Measurements from ENCODE around the gene MID1. TPM values are rescaled to one million over a fixed set of nuclear protein-coding genes. Genes with fewer than 3 reads are reported as not detected.

Gene MID1
- total RNA-seq, 2 donors from 2014 or later, result 0.15 TPM; not detected in 1

DNA sequence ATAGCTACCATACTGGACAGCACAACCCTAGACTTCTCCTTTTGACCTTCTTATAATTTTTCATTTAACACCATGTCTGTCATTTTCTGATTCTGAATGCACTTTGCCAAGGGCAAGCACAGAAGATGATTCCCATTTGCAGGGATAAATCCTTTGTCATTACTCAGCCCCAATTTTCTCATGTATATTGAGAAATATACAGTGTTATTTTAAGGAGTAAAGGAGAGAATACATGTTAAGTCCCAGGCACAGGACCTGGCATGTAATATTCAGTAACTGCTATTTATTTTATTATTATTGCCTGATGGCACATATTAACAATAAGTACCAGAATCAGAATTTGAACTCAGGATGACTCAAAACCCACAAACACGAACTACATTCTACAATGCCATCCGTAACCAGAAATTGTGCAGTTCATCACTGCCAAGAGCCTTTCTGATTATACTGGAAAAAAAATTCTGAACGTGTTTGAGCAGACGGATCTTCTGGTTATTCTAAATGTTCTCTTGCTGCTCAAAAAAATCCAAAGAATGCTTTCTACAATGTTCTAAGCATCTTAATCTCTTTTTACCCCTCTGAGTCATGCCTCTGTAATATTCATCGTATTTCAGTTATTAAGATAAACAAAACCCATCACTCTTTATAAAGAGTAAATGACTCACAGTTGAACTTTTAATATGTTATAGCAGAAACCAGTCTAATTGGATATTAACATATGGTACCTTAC, 170.0 kb downstream of the MID1 start:
- Mint-ChIP-seq H3K27ac (no peak overlapping the region), H3K36me3 (ENCODE audit: low read depth) (no peaks in the 10 kb centered on the region)

DNA sequence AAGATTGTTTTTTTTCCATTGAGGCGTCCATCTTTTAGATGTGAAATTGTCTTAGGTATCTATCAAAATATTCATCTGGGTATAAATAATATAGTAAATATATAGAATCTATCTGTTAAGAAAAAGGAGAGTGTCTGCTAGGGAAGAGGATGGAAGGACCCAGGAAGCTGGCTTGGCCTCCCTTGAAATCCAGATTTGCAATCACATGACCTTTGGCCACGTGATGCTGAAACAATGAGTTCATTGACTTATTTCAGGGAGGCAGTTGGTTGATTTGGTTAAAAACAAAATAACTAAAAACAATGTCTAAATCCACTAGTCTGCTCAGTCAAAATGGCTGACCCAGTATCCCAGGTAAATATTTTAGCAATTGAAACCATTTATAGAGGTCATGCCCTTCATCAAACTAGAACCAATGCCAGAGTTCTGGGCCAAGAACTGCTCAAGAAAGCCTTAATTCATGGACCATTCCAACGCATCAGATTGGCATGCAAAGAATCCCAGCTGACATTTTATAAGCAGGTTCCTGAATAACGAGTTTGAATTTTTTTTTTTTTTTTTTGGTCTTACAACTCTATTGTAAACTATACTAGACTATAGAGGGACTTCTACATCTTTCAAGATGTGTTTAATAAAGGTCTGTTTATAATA, 172.7 kb downstream of the MID1 start:
- H3K4me1 Mint-ChIP-seq, result no peaks in the 10 kb centered on the region
- DNase-seq (no peak), ATAC-seq (no peak)
- no peaks in the 10 kb centered on the region for H3K9me3 ChIP-seq (ENCODE audit: control insufficient read depth, low read length, poor library complexity, severe bottlenecking)
- H3K27me3 Mint-ChIP-seq, result no peaks in the 10 kb centered on the region
- no peak overlapping the region for H3K4me3 Mint-ChIP-seq
- H3K36me3 Mint-ChIP-seq (ENCODE audit: low read depth), result no peaks in the 10 kb centered on the region
- no peak overlapping the region for H3K27ac Mint-ChIP-seq

More for the DNA sequence above, 170.0 kb downstream of the MID1 start:
- H3K4me1 Mint-ChIP-seq, result no peaks in the 10 kb centered on the region
- DNase-seq, result no peak
- no peak for ATAC-seq
- no peaks in the 10 kb centered on the region for H3K27me3 Mint-ChIP-seq
- H3K4me3 Mint-ChIP-seq, result no peak overlapping the region
- no peaks in the 10 kb centered on the region for H3K9me3 ChIP-seq (ENCODE audit: control insufficient read depth, low read length, poor library complexity, severe bottlenecking)

DNA sequence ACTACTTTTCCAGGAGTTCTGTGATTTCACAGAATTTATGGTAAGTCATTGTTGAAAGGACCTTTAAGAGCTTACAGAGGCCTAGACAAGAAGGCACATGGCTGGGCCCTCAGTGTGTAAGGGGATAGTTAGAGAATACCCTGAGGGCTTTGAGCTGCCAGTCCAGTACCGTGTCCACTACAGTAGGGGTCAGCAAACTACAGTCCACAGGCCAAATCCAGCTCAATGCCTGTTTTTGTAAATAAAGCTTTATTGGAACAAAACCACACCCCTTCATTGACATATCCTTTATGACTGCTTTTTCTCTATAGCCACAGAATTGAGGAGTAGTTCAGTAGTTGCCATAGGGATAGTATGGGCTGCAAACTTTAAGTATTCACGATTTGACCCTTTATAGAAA, 176.2 kb downstream of the MID1 start:
- Mint-ChIP-seq H3K27me3 (no peaks in the 10 kb centered on the region), H3K4me1 (no peaks in the 10 kb centered on the region), H3K36me3 (ENCODE audit: low read depth) (no peaks in the 10 kb centered on the region), H3K4me3 (no peak overlapping the region), H3K27ac (no peak overlapping the region)
- no peak for ATAC-seq
- no peaks in the 10 kb centered on the region for H3K9me3 ChIP-seq (ENCODE audit: control insufficient read depth, low read length, poor library complexity, severe bottlenecking)
- DNase-seq, result no peak

DNA sequence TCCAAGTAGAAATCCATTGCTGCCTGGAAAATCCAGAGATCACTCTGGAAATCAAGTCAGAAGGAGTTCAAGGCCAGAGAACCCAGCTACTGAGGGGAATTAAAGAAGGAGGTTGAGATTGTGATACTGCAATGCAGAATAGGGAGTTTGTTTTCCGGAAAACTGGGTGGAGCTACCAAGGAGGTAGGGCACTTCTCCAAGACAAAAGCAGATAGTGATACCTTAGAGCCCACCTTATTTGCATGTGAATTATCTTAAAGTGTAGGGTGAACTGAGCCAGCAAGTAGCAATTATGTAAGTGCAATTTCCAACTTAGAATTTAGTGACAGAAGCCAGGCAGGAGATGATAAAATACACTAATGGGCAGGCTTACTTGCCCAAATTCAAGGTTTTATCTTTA, 178.9 kb downstream of the MID1 start:
- H3K9me3 ChIP-seq (ENCODE audit: control insufficient read depth, low read length, poor library complexity, severe bottlenecking), result no peaks in the 10 kb centered on the region
- no peak overlapping the region for H3K4me3 Mint-ChIP-seq
- no peak overlapping the region for H3K27ac Mint-ChIP-seq
- DNase-seq (no peak), ATAC-seq (no peak)
- H3K4me1 Mint-ChIP-seq, result no peaks in the 10 kb centered on the region
- H3K27me3 Mint-ChIP-seq, result no peaks in the 10 kb centered on the region
- no peaks in the 10 kb centered on the region for H3K36me3 Mint-ChIP-seq (ENCODE audit: low read depth)

DNA sequence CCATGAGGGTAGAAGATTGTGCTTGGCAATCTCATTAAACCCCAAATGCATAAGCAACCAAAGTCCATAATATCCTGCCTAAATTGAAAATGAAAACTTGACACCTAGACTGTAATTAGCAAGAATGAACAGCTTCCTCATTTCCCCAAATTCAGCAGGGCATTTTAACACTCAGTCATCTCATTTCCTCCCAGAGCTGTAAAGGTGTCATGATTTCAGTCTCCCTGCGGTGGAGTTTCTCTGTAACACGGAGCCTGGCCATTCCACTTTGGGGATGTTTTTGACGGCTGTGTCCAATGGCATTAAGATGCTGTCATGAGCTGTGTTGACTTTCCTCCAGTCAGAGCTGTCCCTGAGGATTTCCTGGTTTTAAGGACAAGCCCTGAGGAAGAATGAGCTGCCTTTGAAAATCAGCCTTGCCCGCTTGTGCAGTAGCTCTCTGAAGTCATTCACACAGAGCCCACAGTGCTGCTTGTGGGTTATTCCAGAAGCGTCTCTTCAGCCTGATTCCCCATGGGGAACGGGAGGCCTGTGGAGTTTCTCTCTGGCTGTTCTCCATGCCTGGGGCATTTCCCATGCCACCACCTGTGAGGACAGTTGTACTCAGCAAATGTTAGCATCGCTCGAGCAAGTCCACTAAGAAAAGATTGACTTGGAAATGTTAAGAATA, 187.0 kb downstream of the MID1 start:
- Mint-ChIP-seq H3K4me1 (no peaks in the 10 kb centered on the region), H3K36me3 (ENCODE audit: low read depth) (no peaks in the 10 kb centered on the region)
- no peaks in the 10 kb centered on the region for H3K9me3 ChIP-seq (ENCODE audit: control insufficient read depth, low read length, poor library complexity, severe bottlenecking)

DNA sequence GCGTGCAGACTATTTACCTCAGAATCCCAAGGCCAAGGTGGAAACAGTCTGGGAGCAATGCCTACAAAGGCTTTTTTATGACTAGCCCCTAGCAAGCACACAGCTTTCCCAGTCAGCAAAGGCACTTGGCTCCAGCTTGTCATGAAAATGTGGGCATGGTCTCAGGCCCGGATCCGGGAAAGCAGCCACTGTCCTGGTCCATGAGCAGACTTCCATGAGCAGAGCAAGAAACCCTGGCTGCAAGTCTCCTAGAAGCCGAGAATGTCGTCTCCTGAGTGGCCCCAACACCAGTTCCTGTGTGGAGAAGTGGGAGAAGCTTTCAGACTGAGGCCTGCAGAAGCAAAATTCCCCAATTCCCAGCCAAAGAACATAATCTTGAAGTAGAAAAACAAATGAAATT, 190.5 kb downstream of the MID1 start:
- Mint-ChIP-seq H3K27me3 (no peaks in the 10 kb centered on the region), H3K27ac (no peak overlapping the region), H3K4me1 (no peaks in the 10 kb centered on the region), H3K36me3 (ENCODE audit: low read depth) (no peaks in the 10 kb centered on the region), H3K4me3 (no peak overlapping the region)
- DNase-seq (no peak), ATAC-seq (no peak)
- H3K9me3 ChIP-seq (ENCODE audit: control insufficient read depth, low read length, poor library complexity, severe bottlenecking), result no peaks in the 10 kb centered on the region

More for the DNA sequence above, 187.0 kb downstream of the MID1 start:
- no peak for ATAC-seq
- Mint-ChIP-seq H3K27me3 (no peaks in the 10 kb centered on the region), H3K27ac (no peak overlapping the region), H3K4me3 (no peak overlapping the region)
- no peak for DNase-seq

DNA sequence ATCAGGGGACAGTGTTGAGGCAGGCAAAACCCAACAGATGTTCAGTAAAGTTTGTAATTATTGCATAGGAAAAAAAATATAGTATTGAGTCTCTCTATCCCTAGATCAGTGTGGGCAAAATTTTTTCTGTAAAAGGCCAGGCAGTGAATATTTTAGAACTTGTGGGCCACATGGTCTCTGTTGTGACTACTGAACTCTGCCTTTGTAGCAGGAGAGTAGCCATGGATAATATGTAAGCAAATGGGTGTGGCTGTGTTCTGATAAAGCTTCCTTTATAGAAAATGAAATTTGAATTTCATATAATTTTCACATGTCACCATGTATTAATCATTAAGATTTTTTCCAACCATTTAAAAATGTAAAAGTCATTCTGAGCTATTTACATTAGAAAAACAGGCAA, 193.1 kb downstream of the MID1 start:
- no peak for ATAC-seq
- no peaks in the 10 kb centered on the region for H3K9me3 ChIP-seq (ENCODE audit: control insufficient read depth, low read length, poor library complexity, severe bottlenecking)

DNA sequence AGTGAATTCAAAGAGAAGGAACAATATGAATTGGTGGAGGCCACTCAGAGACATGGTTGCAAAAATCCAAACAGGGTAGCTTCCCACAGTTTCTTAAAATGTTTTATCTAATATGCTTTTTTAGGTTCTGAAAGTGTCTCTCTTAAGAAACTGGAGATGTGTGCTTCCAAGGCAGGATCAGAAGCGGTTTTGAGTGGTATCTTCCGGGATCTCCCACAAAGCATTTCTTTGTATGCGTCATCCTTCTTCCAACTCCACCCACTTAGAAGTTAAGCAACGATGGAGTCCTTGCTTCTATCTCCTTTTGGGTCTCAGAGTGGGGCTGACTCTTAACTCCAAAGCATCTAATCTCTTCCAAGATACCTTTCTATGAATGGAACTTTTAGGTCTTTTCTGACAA, 196.7 kb downstream of the MID1 start:
- Mint-ChIP-seq H3K27me3 (no peaks in the 10 kb centered on the region), H3K4me3 (no peak overlapping the region), H3K4me1 (no peaks in the 10 kb centered on the region), H3K27ac (no peak overlapping the region), H3K36me3 (ENCODE audit: low read depth) (no peaks in the 10 kb centered on the region)
- DNase-seq (no peak), ATAC-seq (no peak)
- H3K9me3 ChIP-seq (ENCODE audit: control insufficient read depth, low read length, poor library complexity, severe bottlenecking), result no peaks in the 10 kb centered on the region

More for the DNA sequence above, 193.1 kb downstream of the MID1 start:
- no peaks in the 10 kb centered on the region for H3K27me3 Mint-ChIP-seq
- H3K27ac Mint-ChIP-seq, result no peak overlapping the region
- H3K4me1 Mint-ChIP-seq, result no peaks in the 10 kb centered on the region
- no peak overlapping the region for H3K4me3 Mint-ChIP-seq
- no peak for DNase-seq
- H3K36me3 Mint-ChIP-seq (ENCODE audit: low read depth), result no peaks in the 10 kb centered on the region

DNA sequence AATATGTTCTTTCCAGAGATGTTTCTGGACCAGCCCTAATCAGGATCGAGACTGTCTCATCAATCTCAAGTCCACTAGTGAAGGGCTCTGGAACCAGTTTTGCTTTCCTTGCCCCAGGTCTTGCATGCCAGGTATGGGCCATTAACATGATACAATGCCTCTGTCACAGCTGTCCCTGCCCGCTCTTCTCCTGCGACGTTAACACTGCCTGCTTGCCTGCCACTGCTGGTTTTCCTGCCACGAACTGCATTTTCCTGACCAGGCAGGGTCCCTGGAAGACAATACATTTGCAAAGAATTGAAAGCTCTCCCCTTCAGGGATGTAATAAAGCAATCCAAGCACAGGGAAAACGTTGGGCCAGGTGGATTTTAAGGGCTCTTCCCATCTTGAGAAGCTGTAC, 200.3 kb downstream of the MID1 start:
- DNase-seq (no peak), ATAC-seq (no peak)
- no peaks in the 10 kb centered on the region for H3K36me3 Mint-ChIP-seq (ENCODE audit: low read depth)
- H3K27ac Mint-ChIP-seq, result no peak overlapping the region
- no peaks in the 10 kb centered on the region for H3K4me1 Mint-ChIP-seq
- no peaks in the 10 kb centered on the region for H3K27me3 Mint-ChIP-seq
- H3K9me3 ChIP-seq (ENCODE audit: control insufficient read depth, low read length, poor library complexity, severe bottlenecking), result no peaks in the 10 kb centered on the region
- H3K4me3 Mint-ChIP-seq, result no peak overlapping the region

DNA sequence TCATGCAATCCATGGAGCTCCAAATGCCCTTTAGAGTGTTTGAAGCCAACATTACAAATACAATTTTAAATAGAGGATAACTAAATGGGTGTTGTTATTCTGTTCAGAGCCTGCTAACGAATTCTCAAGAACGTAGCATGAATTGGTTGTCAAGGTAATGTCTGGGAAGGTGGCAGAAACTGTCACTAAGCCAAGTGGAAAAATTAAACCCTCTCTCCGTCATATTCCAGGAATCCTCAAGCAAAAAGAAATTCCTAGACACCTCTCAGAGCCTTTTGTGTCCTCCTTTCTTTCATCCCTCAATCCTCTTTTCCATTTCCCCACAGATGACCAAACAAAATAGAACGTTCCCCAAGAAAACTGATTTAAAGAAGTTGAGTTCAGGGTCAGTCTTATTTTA, 204.0 kb downstream of the MID1 start:
- no peaks in the 10 kb centered on the region for H3K9me3 ChIP-seq (ENCODE audit: control insufficient read depth, low read length, poor library complexity, severe bottlenecking)

DNA sequence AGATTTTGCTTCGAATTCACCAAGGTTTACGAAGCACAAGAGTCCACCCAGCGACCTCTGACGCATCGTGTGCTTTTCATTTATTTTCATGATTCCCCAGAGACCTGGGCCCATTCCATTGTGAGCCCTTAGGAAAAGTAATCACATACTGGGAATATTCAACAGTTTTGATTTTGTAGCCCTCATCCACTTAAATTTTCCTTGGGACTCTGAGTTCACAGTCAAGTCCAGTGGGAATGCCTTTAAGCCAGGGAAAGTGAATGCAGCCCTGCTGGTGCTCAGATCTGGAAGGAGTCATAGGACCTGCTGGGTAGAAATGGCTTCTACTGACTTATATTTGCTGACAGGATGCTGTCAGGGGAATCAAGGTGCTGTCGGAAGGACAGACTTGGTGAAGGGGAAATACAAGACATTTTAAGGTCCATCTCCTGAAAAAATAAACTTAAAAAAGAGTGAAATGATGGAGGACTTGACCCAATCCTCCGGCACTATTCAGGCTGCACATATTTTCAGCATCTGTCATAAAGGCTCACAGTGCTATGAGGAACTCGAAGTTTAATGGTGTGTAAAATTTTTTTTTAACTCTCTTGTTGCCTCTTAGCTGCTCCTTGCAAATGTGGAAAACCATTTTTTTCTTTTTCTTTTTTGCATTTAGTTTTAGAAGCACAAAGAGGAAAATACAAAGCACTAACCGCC, 204.9 kb downstream of the MID1 start:
- Mint-ChIP-seq H3K36me3 (ENCODE audit: low read depth) (no peaks in the 10 kb centered on the region), H3K27me3 (no peaks in the 10 kb centered on the region), H3K4me3 (no peak overlapping the region), H3K4me1 (no peaks in the 10 kb centered on the region), H3K27ac (no peak overlapping the region)
- DNase-seq (no peak), ATAC-seq (no peak)
- H3K9me3 ChIP-seq (ENCODE audit: control insufficient read depth, low read length, poor library complexity, severe bottlenecking), result no peaks in the 10 kb centered on the region

More for the DNA sequence above, 204.0 kb downstream of the MID1 start:
- Mint-ChIP-seq H3K4me1 (no peaks in the 10 kb centered on the region), H3K27ac (no peak overlapping the region), H3K27me3 (no peaks in the 10 kb centered on the region), H3K4me3 (no peak overlapping the region), H3K36me3 (ENCODE audit: low read depth) (no peaks in the 10 kb centered on the region)
- ATAC-seq, result no peak
- DNase-seq, result no peak

DNA sequence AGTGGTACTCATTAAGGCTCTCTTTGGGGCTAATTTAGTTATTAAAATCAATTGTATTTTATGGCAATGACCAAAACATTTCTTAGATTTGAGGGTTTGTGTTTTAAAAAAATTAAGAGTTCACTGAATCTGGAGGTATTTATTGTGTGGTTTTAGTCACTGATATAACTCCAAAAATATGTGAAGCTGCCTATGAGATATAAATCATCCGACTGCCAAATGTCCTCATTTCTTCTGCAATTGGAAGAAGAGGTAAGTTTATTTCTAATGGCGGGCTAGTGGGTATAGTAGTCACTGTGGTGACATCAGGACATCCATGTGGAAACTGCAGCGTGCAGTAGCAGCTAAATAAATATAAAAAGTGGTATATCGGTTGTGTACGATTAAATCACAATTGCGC, 205.5 kb downstream of the MID1 start:
- H3K4me1 Mint-ChIP-seq, result no peaks in the 10 kb centered on the region
- no peaks in the 10 kb centered on the region for H3K27me3 Mint-ChIP-seq
- DNase-seq (no peak), ATAC-seq (no peak)
- no peak overlapping the region for H3K4me3 Mint-ChIP-seq
- no peaks in the 10 kb centered on the region for H3K9me3 ChIP-seq (ENCODE audit: control insufficient read depth, low read length, poor library complexity, severe bottlenecking)
- no peaks in the 10 kb centered on the region for H3K36me3 Mint-ChIP-seq (ENCODE audit: low read depth)
- H3K27ac Mint-ChIP-seq, result no peak overlapping the region

DNA sequence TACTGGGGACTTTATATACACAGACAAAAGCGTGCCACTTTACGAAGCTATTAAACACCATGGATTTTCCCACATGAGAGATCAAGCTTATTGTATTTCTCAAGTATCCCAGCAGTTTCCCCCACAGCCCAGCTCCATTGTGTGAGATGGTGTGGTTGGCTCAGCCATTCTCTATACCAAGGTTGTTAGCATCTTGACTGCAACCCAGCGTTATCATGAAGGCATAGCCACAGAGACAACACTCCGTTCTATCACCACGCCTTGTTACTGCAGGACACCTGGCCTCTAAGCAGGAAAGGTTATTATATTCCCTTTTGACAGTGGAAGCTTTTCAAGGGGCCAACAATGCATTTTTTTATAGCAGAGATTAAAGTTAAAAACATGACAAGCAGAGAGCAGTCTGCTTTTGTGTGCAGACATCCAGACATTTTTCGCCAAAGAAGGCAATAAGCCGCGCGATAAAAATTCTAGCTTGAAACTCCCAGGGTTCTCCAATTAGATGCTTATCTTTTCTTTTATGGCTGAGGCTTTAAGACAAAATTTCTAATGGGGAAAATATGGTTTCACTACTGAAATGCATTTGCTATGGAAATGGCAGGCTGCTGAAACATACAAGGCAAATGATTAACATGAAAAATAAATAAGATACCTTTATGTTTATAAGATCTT, 206.1 kb downstream of the MID1 start:
- no peaks in the 10 kb centered on the region for H3K27me3 Mint-ChIP-seq
- no peak overlapping the region for H3K27ac Mint-ChIP-seq
- no peak overlapping the region for H3K4me3 Mint-ChIP-seq

More for the DNA sequence above, 206.1 kb downstream of the MID1 start:
- ATAC-seq (no peak), DNase-seq (no peak)
- Mint-ChIP-seq H3K4me1 (no peaks in the 10 kb centered on the region), H3K36me3 (ENCODE audit: low read depth) (no peaks in the 10 kb centered on the region)
- H3K9me3 ChIP-seq (ENCODE audit: control insufficient read depth, low read length, poor library complexity, severe bottlenecking), result no peaks in the 10 kb centered on the region
